ENCODE measurements around the gene ZBTB25.

DNA sequence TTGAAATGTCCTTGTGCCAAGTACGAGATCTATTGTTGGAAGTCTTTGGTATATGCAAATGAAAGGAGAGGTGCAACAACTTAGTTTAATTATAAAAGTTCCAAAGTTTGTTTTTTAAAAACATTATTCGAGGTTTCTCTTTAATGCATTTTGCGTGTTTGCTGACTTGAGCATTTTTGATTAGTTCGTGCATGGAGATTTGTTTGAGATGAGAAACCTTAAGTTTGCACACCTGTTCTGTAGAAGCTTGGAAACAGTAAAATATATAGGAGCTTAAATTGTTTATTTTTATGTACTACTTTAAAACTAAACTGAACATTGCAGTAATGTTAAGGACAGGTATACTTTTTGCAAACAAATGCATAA, 39.2 kb upstream of the ZBTB25 start:
- no peak for TF ChIP-seq ZNF274 (IDR thresholded peaks at IDR 0.05; ENCODE audit: low read depth, low read length)
- no peak for TF ChIP-seq YY1 (IDR thresholded peaks at IDR 0.05; ENCODE audit: insufficient read depth, insufficient read length)
- TF ChIP-seq SUZ12 (IDR thresholded peaks at IDR 0.05; ENCODE audit: extremely low read depth, insufficient read depth, insufficient read length): no peak

Data from NT2/D1 (cell line).